HG03095 (cell line): ENCODE data around the gene DUSP10.

Experiments used
- ATAC-seq: cut with Tn5 transposase; IDR thresholded peaks from one replicate; pipeline ENCODE4 v1.9.1; 2021; ENCODE audit warnings: moderate library complexity; ENCODE audit not compliant: unreplicated experiment

DUSP10 gene

DNA sequence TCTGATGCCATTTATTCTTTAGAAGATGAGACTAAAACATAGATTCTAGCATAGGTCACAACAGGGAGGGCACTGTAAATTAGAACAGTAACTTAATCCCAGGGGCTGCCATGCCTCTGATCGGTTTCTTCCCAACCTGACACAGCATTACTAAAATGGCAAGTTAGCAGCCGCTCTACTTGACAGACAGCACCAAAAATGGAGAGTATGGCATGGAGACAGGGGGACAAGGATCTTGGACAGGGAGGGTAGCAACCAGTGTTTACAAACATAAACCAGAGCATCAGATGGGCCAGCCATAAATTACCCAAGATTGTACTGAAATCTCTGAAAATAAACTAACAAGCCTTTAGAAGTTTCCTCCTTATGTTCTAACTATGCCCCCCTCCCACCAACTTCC lies 5.9 kb downstream of the DUSP10 start:
- ATAC-seq, result no peak

GRCh38 chr1:221734187-221734586 lies 7.7 kb downstream of the DUSP10 start:
- no peak for ATAC-seq

- no peak for ATAC-seq
These were observed 9.8 kb downstream of the DUSP10 start for GRCh38 chr1:221732052-221732451.

DNA sequence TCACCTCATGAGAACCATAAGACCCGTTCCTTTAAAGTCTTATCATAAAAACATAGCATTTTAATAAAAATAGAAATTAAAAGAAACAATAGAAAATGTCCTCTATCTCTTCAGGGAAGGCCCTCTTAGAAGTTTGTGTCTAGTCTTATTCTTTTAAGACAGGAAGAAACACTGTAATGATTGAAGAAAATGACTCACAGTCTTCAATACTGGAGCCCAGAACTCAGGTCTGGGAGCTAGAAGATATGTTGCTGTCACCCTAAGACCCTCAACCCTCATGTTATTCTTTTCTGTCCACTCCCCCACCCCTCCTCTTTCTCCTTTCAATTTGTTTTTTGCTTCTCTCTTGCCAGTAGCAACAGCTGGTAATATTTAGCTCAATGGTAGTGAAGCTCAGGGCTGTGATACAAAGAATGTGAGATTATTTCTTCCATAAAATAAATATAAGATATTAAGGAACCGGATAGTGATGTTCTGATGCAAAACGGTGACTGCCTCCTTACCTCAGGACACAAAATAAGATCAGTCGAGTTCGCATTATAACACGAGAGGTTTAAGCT lies 12.0 kb downstream of the DUSP10 start:
- ATAC-seq, result no peak

GRCh38 chr1:221728037-221728505 lies 13.8 kb downstream of the DUSP10 start:
- ATAC-seq, result no peak

DNA sequence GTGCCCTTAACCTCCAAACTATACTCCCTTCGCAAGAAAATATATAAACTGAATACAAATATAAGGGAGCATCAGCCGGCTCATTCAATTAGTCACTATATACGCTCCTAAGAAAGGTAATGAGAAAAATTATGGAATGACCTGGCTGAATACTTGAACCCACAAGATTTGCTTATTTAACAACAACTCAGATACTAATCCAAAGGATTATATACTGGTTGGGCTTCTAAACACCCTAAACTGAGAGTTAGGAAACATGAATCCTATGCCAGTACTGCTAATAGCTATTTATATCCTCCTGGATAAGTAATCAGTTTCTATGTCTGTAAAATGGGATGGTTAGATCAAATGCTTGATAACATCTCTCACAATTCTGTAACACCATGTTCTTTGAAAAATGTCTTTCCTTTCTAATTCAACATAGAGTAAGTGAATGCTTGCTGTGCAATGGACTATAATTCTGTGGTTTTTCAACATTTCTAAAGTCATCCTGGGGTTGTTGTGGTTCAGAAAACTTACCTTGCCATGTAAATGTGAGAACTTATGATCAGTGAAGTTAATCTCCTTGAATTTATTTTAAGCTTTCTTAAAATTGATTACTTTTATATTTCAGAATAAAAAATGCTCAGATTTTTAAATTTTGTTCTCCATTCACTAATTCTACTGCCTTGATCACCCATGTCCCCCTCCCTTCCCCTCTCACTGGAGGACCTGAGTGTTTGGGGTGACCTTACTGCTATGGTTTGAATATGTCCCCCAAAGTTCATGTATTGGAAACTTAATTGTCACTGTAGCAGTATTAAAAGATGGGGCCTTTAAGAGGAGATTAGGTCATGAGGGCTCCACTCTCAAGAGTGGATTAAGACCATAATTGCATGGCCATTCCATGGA lies 14.5 kb downstream of the DUSP10 start:
- ATAC-seq, result no peak

- peak; percentile 51 for ATAC-seq
These were observed 15.9 kb downstream of the DUSP10 start for GRCh38 chr1:221725735-221726672.

GRCh38 chr1:221724931-221725605 lies 16.8 kb downstream of the DUSP10 start:
- no peak for ATAC-seq

DNA sequence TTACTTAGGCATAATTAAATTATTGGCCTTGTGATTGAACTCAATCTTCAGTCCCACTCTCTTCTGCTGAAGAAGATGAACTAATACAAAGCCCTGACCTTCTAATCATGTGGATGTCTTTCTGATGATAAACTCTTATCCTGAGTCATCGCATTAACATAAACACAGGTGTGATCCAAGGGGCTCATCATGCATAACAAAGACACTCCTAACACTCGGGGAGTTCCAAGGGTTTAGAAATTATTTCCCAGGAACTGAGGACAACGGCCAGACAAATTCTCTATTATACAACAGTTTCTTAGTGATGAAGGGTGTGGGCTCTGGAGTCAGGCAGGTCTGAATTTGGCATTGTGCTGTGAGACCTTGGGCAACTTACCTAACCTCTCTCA lies 18.0 kb downstream of the DUSP10 start:
- ATAC-seq, result no peak

DNA sequence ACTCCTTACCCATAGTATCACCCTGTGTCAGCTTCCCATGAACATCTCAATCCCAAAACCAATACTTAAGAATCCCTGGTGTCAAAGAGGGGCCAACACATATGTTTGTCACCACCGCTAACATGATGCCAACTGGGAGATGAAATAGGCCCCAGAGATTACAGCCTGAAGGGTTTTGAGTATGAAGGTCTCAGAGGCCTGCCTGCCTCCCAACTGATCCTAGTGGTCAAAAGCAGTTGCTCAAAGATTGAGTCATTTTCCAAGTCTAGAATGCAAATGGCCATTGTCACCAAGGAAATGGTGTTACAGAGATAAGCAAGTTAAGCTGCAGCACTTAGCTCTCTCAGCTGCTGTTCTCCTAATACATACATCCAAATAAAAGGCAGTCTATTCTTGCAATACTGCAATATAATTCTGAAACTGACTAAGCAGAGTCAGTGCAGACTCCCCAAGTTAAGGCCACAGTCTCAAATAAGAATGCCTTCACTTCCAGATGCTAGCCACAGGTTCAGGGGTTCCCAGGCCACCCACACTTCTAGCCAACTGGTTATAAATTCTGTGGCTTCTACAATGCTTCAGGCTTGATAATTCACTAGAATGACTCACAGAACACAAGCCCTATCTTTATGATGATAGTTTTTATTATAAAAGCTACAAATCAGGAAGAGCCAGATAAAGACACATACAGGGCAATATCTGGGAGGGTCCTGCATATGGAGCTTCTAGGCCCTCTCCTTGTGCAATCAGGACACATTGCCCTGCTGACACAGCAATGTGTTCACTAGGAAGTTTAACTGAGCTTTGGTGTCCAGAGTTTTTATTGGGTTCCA lies 18.7 kb downstream of the DUSP10 start:
- ATAC-seq, result no peak

GRCh38 chr1:221722254-221723017 lies 19.5 kb downstream of the DUSP10 start:
- ATAC-seq, result no peak

DNA sequence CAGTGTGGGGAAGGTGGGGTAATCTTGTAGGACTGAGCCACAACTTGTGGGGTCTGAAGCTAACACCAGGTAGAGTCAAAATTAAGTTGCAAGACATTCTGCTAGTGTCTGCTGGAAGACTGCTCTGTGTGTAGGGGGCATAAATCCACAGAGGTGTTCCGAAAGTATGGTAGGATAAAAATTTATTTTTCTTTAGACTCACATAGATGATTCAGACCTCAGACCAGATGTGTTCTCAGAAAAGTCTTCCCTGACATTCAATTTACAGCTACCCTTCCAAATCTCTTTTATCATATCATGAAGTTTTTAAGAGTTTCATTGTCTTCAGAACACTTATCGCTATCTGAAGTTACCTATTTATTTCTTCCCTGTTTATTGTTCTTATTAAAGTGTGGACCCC lies 21.3 kb downstream of the DUSP10 start:
- no peak for ATAC-seq

DNA sequence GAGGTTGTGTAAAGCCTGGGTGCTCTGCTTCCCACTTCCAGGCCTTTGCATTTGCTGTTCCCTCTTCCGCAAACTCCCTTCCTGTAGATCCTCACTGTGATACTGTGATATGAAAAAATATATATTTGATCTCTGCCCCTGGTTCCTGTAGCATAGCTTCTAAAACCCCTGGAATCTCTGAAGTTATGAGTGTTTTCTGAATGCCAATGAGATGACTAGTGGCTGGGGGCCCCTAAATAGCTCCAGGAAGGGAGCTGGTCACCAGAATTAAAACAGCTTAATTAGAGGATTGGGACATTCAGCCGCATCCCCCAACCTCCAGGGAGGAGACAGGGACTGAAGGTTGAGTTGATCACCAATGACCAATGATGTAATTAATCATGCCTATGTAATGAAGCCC lies 21.9 kb downstream of the DUSP10 start:
- ATAC-seq, result no peak

- no peak for ATAC-seq
These were observed 22.7 kb downstream of the DUSP10 start for GRCh38 chr1:221719278-221719597.

DNA sequence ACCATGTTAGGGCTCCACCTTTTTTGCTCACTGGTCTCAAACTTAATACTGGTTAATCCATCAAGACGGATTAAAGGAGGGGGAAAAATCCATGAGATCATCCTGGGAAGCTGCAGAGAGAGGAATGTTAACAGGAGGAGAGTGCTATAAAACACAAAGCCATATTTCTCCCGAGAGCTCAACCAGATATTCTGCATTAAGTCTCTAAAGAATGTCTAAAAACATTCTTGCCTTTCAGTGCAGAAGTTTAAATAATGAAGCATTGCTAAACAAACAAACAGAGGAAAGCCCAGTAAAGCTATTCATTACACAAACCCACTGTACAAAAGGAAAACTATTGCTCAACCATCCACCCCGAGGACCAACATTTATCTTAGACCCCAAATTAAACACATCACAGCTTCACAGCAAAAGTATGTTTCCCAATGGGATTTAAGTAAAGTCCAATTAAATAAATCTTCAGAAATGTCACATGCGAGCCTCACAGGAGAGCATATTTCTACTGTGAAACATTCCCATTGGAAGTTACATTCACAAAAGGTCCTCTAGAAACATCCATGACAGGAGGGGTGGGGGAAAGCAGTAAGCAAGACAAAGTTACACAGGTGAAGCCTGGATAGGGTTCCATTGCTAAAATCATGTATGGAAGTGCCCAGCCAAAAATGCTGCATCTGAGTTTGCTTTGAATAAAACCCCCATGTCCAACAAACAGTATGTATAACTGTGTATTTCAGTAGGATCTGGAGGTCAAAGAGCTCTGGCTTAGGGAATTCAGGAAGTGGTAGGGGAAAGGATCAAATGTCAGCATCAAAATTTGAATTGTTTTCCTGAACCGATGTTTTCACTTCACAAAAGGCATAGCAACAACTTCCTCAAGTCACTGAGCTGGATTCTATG lies 23.3 kb downstream of the DUSP10 start:
- ATAC-seq, result no peak

DNA sequence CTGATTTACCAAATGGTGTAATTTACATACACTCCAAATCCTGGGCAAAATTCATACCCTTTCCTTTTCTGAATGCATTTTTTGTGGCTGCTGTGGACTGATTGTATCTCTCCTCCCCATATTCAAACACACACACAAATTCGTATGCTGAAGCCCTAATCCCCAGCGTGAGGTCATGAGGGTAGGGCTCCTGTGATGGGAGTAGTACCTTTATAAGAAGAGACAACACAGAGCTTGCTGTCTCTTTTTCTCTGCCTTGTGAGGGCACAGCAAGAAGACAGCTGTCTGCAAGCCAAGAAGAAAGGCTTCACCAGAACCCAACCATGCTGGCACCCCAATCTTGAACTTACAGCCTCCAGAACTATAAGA lies 24.4 kb downstream of the DUSP10 start:
- ATAC-seq, result no peak

- no peak for ATAC-seq
These were observed 25.0 kb downstream of the DUSP10 start for GRCh38 chr1:221716713-221717484.
